ENCODE measurements around the gene SORBS2. TPM values are rescaled to one million over a fixed set of nuclear protein-coding genes. Genes with fewer than 3 reads are reported as not detected.

SORBS2 gene
- total and polyA plus RNA-seq, 2 experiments from 2014 or later, result 0.32 to 1.5 TPM

DNA sequence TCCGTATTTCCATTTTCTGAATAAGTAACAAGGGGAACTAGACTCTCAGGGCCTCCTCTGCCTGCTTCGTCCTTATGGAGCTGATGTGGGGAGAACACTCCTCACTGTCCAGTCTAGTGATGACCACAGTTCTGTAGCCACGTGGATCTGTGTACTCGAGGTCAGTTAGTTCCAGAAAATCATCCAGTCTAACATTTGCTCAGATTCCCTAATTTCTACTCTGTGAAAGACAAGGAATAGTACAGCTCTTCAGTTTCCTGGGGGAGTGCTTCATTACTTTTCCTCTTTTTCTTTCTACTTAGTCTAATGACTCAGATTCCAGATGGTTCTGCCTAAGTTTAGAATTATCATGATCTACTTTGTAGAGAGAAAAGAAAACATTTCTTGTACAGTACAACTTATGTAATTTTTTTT lies 82.6 kb downstream of the SORBS2 start:
- no peak for TF ChIP-seq EZH2 (IDR thresholded peaks at IDR 0.05; ENCODE audit: insufficient read depth, poor library complexity, severe bottlenecking)
- no peak for TF ChIP-seq EZH2phosphoT487 (IDR thresholded peaks at IDR 0.05; ENCODE audit: insufficient read depth, low read depth)
- Histone ChIP-seq H3K9ac (no peak overlapping the region), H3K27ac (no peak overlapping the region), H4K20me1 (ENCODE audit: insufficient read depth) (no peaks in the 10 kb centered on the region), H3K79me2 (ENCODE audit: insufficient read depth) (no peaks in the 10 kb centered on the region), H3K9me2 (ENCODE audit: insufficient read depth) (no peaks in the 10 kb centered on the region), H3K4me3 (no peak overlapping the region), H3F3A (ENCODE audit: insufficient read depth) (no peaks in the 10 kb centered on the region), H2AFZ (no peak overlapping the region), H3K36me3 (ENCODE audit: low read depth) (no peaks in the 10 kb centered on the region), H3K4me1 (ENCODE audit: insufficient read depth) (no peaks in the 10 kb centered on the region), H3K9me3 (ENCODE audit: low read depth) (no peaks in the 10 kb centered on the region), H3K27me3 (replicated peaks; ENCODE audit: insufficient read depth) (0 out of 2 replicates have a peak, but pooled peaks cover 27% of the 10 kb centered on the region), H3K4me2 (ENCODE audit: unreplicated experiment) (no peak overlapping the region)
- in situ Hi-C loops (cut with MboI), result no loop called here
- WGBS, 2 experiments (ENCODE audit: low coverage in 1 of 2, low lambda C conversion rate in 2 of 2, missing lambda C conversion rate in 2 of 2), result 44 to 51% methylated on average over 4 of the region's 4 CpGs
- no peak for DNase-seq

DNA sequence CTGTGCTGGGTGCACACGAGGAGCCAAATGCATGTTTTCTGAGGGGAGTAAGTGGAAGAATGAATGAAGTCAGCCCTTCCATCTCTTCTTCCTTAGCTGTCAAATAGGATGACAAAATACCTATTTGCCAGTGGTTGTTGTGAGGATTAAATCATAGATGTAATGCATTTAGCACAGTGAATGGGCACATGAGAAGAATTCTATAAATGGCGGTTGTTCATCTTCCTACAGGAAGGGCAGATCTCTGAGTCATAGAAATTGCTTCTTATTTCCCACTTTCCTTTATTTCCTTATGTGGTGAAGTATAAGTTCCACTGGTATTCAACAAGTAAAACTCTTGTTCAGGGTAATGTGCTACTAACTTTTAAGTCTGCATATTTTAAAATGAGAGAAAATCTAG lies 83.1 kb downstream of the SORBS2 start:
- Histone ChIP-seq H4K20me1 (ENCODE audit: insufficient read depth) (no peaks in the 10 kb centered on the region), H3K36me3 (ENCODE audit: low read depth) (no peaks in the 10 kb centered on the region), H2AFZ (no peak overlapping the region), H3K27ac (no peak overlapping the region), H3K4me2 (ENCODE audit: unreplicated experiment) (no peak overlapping the region), H3K9me2 (ENCODE audit: insufficient read depth) (no peaks in the 10 kb centered on the region), H3K9ac (no peak overlapping the region), H3K4me1 (ENCODE audit: insufficient read depth) (no peaks in the 10 kb centered on the region), H3F3A (ENCODE audit: insufficient read depth) (no peaks in the 10 kb centered on the region), H3K4me3 (no peak overlapping the region), H3K9me3 (ENCODE audit: low read depth) (no peaks in the 10 kb centered on the region), H3K79me2 (ENCODE audit: insufficient read depth) (no peaks in the 10 kb centered on the region), H3K27me3 (replicated peaks; ENCODE audit: insufficient read depth) (0 out of 2 replicates have a peak, but pooled peaks cover 27% of the 10 kb centered on the region)
- 75 to 85% methylated on average over 2 of the region's 2 CpGs for WGBS, 2 experiments (ENCODE audit: low coverage in 1 of 2, low lambda C conversion rate in 2 of 2, missing lambda C conversion rate in 2 of 2)
- DNase-seq, result no peak
- no peak for TF ChIP-seq EZH2phosphoT487 (IDR thresholded peaks at IDR 0.05; ENCODE audit: insufficient read depth, low read depth)
- TF ChIP-seq EZH2 (IDR thresholded peaks at IDR 0.05; ENCODE audit: insufficient read depth, poor library complexity, severe bottlenecking), result no peak
- in situ Hi-C loops (cut with MboI), result no loop called here

GRCh38 chr4:185726931-185727330 lies 85.1 kb downstream of the SORBS2 start:
- 16 to 17% methylated on average over 8 of the region's 8 CpGs for WGBS, 2 experiments (ENCODE audit: low coverage in 1 of 2, low lambda C conversion rate in 2 of 2, missing lambda C conversion rate in 2 of 2)
- H3K79me2 ChIP-seq (ENCODE audit: insufficient read depth), result no peaks in the 10 kb centered on the region
- H3K4me3 ChIP-seq, result no peak overlapping the region

DNA sequence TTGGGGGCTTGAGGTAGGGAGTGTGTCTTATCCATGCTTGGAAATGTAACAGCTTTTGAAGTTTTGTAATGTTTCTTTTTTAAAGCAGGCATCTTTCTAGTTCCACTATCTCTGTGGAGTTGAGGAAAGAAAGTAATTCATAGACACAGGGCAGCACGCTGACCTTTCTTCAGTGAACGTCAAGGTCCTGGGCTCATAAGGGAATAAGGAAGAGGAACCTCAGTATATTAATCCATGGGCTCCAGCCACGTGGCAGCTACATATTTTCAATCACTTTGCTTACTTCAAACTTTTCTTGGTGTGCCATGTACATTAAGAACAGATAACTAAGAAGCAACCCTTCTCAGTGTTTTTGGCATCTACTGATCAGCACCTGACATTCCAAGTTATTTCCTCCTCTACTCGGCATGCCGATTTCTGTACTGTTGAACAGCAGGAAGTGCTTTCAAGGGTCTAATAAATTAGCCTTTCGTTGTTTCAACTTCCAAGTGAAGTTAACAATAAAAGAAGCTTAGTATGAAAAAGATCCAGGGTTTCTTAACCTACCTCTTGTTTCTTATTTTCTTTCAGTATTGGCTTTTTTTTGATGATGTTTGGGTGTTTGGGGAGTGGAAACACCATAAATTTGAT lies 88.2 kb downstream of the SORBS2 start:
- Histone ChIP-seq H3K36me3 (ENCODE audit: low read depth) (no peaks in the 10 kb centered on the region), H2AFZ (no peak overlapping the region), H3K27ac (no peak overlapping the region), H4K20me1 (ENCODE audit: insufficient read depth) (no peaks in the 10 kb centered on the region), H3K79me2 (ENCODE audit: insufficient read depth) (no peaks in the 10 kb centered on the region), H3K9ac (no peak overlapping the region), H3K4me1 (ENCODE audit: insufficient read depth) (no peaks in the 10 kb centered on the region; the same call in 1 of the 2 replicates), H3K4me2 (ENCODE audit: unreplicated experiment) (no peak overlapping the region), H3K9me2 (ENCODE audit: insufficient read depth) (no peaks in the 10 kb centered on the region), H3F3A (ENCODE audit: insufficient read depth) (no peaks in the 10 kb centered on the region), H3K4me3 (no peak overlapping the region), H3K9me3 (ENCODE audit: low read depth) (no peaks in the 10 kb centered on the region), H3K27me3 (replicated peaks; ENCODE audit: insufficient read depth) (peaks cover 18% of the 10 kb centered on the region; the same call in 1 of the 2 replicates)
- WGBS, 2 experiments (ENCODE audit: low coverage in 1 of 2, low lambda C conversion rate in 2 of 2, missing lambda C conversion rate in 2 of 2), result 43 to 46% methylated on average over 6 of the region's 6 CpGs
- no peak for DNase-seq
- TF ChIP-seq EZH2 (IDR thresholded peaks at IDR 0.05; ENCODE audit: insufficient read depth, poor library complexity, severe bottlenecking) (no peak), EZH2phosphoT487 (IDR thresholded peaks at IDR 0.05; ENCODE audit: insufficient read depth, low read depth) (no peak)
- in situ Hi-C loops (cut with MboI), result no loop called here

More at GRCh38 chr4:185726931-185727330, 85.1 kb downstream of the SORBS2 start:
- no peaks in the 10 kb centered on the region for H4K20me1 ChIP-seq (ENCODE audit: insufficient read depth)
- no peaks in the 10 kb centered on the region for H3K4me1 ChIP-seq (ENCODE audit: insufficient read depth)
- no peak overlapping the region for H3K27ac ChIP-seq
- no peak overlapping the region for H2AFZ ChIP-seq
- no peaks in the 10 kb centered on the region for H3K9me3 ChIP-seq (ENCODE audit: low read depth)
- no peaks in the 10 kb centered on the region for H3F3A ChIP-seq (ENCODE audit: insufficient read depth)
- H3K36me3 ChIP-seq (ENCODE audit: low read depth), result no peaks in the 10 kb centered on the region
- peak; percentile 39 for DNase-seq
- no peaks in the 10 kb centered on the region for H3K9me2 ChIP-seq (ENCODE audit: insufficient read depth)
- in situ Hi-C loops (cut with MboI), result no loop called here
- H3K9ac ChIP-seq, result no peak overlapping the region
- TF ChIP-seq EZH2 (IDR thresholded peaks at IDR 0.05; ENCODE audit: insufficient read depth, poor library complexity, severe bottlenecking) (no peak), EZH2phosphoT487 (IDR thresholded peaks at IDR 0.05; ENCODE audit: insufficient read depth, low read depth) (no peak)
- H3K4me2 ChIP-seq (ENCODE audit: unreplicated experiment), result no peak overlapping the region
- H3K27me3 ChIP-seq (replicated peaks; ENCODE audit: insufficient read depth), result 0 out of 2 replicates have a peak, but pooled peaks cover 18% of the 10 kb centered on the region

Data from GM23248 (cell line).